Fibroblast of lung (primary cell): ENCODE results near the gene DNAH17. TPM values are rescaled to one million over a fixed set of nuclear protein-coding genes. Genes with fewer than 3 reads are reported as not detected.

Source experiments
- DNase-seq, 2 donors: peaks; one replicate each; pipeline versions ENCODE4 v3.0.0 to v3.0.0-alpha.2; 2010; ENCODE audit warnings: low read depth in 2 of 2
- H2AFZ ChIP-seq: 2 replicates; pipeline ENCODE4 v1.5.1; 2012; ENCODE audit warnings: low read length, control low read depth, inconsistent platforms
- H3K27ac ChIP-seq: 2 replicates; pipeline ENCODE4 v1.5.1; 2011; ENCODE audit warnings: low read length, control low read depth; ENCODE audit not compliant: insufficient read depth
- H3K27me3 ChIP-seq: 2 replicates; pipeline ENCODE4 v1.5.1; 2011; ENCODE audit warnings: mild to moderate bottlenecking, low read length; ENCODE audit not compliant: control insufficient read depth, insufficient read depth
- H3K36me3 ChIP-seq: 2 replicates; pipeline ENCODE4 v1.5.1; 2011; ENCODE audit warnings: low read length; ENCODE audit not compliant: control insufficient read depth, insufficient read depth
- H3K4me1 ChIP-seq: 2 replicates; pipeline ENCODE4 v1.5.1; 2011; ENCODE audit warnings: low read length; ENCODE audit not compliant: control insufficient read depth, insufficient read depth; ENCODE audit errors: extremely low read depth
- H3K4me2 ChIP-seq: 2 replicates; pipeline ENCODE4 v1.5.1; 2011; ENCODE audit warnings: low read length, control low read depth; ENCODE audit not compliant: insufficient read depth; ENCODE audit errors: extremely low read depth
- H3K4me3 ChIP-seq, 4 experiments: fragments of 200-600 bp in 1 of 4; sonication (generic) in 1 of 4; replicated peaks in 1 of 4; 2 replicates each; pipeline ENCODE4 v1.5.1; 2011 to 2016; ENCODE audit warnings: low read length in 4 of 4, low read depth in 3 of 4, mild to moderate bottlenecking in 3 of 4, control low read depth in 2 of 4, inconsistent platforms in 1 of 4, mixed read lengths in 1 of 4; ENCODE audit not compliant: insufficient read depth in 1 of 4; ENCODE audit errors: control extremely low read depth in 1 of 4
- H3K79me2 ChIP-seq: 2 replicates; pipeline ENCODE4 v1.5.1; 2012; ENCODE audit warnings: mild to moderate bottlenecking, low read length, inconsistent platforms; ENCODE audit not compliant: control insufficient read depth, insufficient read depth
- H3K9ac ChIP-seq: 2 replicates; pipeline ENCODE4 v1.5.1; 2011; ENCODE audit warnings: mild to moderate bottlenecking, low read length, control low read depth; ENCODE audit not compliant: insufficient read depth
- H3K9me3 ChIP-seq: 2 replicates; pipeline ENCODE4 v1.5.1; 2012; ENCODE audit warnings: low read depth, low read length; ENCODE audit not compliant: control insufficient read depth, insufficient read depth
- H4K20me1 ChIP-seq: 2 replicates; pipeline ENCODE4 v1.5.1; 2011; ENCODE audit warnings: low read length; ENCODE audit not compliant: control insufficient read depth, insufficient read depth; ENCODE audit errors: extremely low read depth
- EZH2 ChIP-seq: IDR thresholded peaks from 2 replicates; pipeline ENCODE4 v1.5.1; 2012; ENCODE audit warnings: low read length, control low read depth, mild to moderate bottlenecking; ENCODE audit errors: missing control alignments
- polyA plus RNA-seq, 2 donors: library from polyadenylated mRNA; depleted of rRNA in 1 of 2; stranded (reverse) in 1 of 2; unstranded in 1 of 2; fragments of >200 nt; gene quantifications; 2 replicates each; pipeline ENCODE4 v1.2.1, GENCODE V29; 2011 to 2012; ENCODE audit warnings: missing spikeins in 1 of 2
- total RNA-seq: library from RNA; depleted of rRNA; stranded (reverse); fragments of >200 nt; gene quantifications from 2 replicates; pipeline ENCODE4 v1.2.1, GENCODE V29; 2014
- TF ChIP-seq, protein P1 (sequence below), 2 donors: IDR thresholded peaks in 1 of 2; conservative IDR thresholded peaks in 1 of 2; 1 replicate in 1 of 2; 2 replicates in 1 of 2; pipeline ENCODE4 v1.5.1; 2011 to 2012; ENCODE audit warnings: low read length in 2 of 2, control low read depth in 1 of 2, inconsistent platforms in 1 of 2, low read depth in 1 of 2, mild to moderate bottlenecking in 1 of 2

The DNAH17 gene
- total and polyA plus RNA-seq, 2 donors (not counting 1 experiment from before 2014, with no cell fraction given) = not detected

DNA sequence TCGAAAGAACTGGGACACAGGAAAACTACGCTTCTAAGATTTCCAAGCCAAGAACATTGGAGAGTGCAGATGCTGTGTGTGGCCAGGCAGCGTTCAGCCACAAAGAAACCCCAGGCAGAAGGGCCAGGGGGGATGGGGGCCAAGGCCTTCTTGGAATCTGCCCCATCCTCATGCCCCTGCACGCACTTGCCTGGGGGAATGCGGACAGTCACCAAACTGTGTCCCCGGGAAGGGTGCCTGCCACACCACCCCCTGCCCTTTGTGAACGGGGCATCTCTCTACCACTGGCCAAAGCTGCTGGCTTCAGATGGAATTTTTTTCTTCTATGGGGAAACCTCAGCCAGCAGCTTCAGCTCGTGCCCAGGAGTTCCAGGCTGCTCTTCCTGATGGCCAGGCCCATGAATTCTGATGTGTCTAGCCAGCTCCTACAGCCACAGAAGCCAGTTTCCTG, 32.0 kb upstream of the DNAH17 start:
- Histone ChIP-seq H4K20me1 (no peaks in the 10 kb centered on the region), H3K27me3 (peaks cover 8% of the 10 kb centered on the region), H3K4me1 (no peaks in the 10 kb centered on the region), H3K9me3 (no peaks in the 10 kb centered on the region), H3K27ac (no peak overlapping the region), H3K36me3 (no peaks in the 10 kb centered on the region), H2AFZ (no peak overlapping the region), H3K4me2 (no peak overlapping the region), H3K79me2 (no peaks in the 10 kb centered on the region), H3K4me3 (no peak overlapping the region), H3K9ac (no peak overlapping the region)
- TF ChIP-seq, protein P1, sequence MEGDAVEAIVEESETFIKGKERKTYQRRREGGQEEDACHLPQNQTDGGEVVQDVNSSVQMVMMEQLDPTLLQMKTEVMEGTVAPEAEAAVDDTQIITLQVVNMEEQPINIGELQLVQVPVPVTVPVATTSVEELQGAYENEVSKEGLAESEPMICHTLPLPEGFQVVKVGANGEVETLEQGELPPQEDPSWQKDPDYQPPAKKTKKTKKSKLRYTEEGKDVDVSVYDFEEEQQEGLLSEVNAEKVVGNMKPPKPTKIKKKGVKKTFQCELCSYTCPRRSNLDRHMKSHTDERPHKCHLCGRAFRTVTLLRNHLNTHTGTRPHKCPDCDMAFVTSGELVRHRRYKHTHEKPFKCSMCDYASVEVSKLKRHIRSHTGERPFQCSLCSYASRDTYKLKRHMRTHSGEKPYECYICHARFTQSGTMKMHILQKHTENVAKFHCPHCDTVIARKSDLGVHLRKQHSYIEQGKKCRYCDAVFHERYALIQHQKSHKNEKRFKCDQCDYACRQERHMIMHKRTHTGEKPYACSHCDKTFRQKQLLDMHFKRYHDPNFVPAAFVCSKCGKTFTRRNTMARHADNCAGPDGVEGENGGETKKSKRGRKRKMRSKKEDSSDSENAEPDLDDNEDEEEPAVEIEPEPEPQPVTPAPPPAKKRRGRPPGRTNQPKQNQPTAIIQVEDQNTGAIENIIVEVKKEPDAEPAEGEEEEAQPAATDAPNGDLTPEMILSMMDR (conservative IDR thresholded peaks at IDR 0.05 in 1 of 2, IDR thresholded peaks at IDR 0.05 in 1 of 2; ENCODE audit: low read depth in 1 of 2, low read length in 2 of 2) = no peak
- TF ChIP-seq EZH2 = no peak
- DNase-seq = no peak

GRCh38 chr17:78608804-78609186, 31.6 kb upstream of the DNAH17 start:
- no peaks in the 10 kb centered on the region for H3K9me3 ChIP-seq
- H3K4me1 ChIP-seq = no peaks in the 10 kb centered on the region
- no peaks in the 10 kb centered on the region for H3K79me2 ChIP-seq
- H3K9ac ChIP-seq = no peak overlapping the region
- H4K20me1 ChIP-seq = no peaks in the 10 kb centered on the region
- peaks cover 8% of the 10 kb centered on the region for H3K27me3 ChIP-seq
- TF ChIP-seq, protein P1 (conservative IDR thresholded peaks at IDR 0.05 in 1 of 2, IDR thresholded peaks at IDR 0.05 in 1 of 2; ENCODE audit: low read depth in 1 of 2, low read length in 2 of 2) = no peak
- no peak for TF ChIP-seq EZH2
- DNase-seq = no peak
- no peak overlapping the region for H3K27ac ChIP-seq
- no peaks in the 10 kb centered on the region for H3K36me3 ChIP-seq
- no peak overlapping the region for H3K4me3 ChIP-seq
- no peak overlapping the region for H3K4me2 ChIP-seq
- H2AFZ ChIP-seq = no peak overlapping the region

GRCh38 chr17:78608122-78608803, 31.1 kb upstream of the DNAH17 start:
- Histone ChIP-seq H3K36me3 (no peaks in the 10 kb centered on the region), H3K4me1 (no peaks in the 10 kb centered on the region), H2AFZ (no peak overlapping the region), H3K4me2 (no peak overlapping the region), H3K79me2 (no peaks in the 10 kb centered on the region), H4K20me1 (no peaks in the 10 kb centered on the region), H3K27ac (no peak overlapping the region), H3K4me3 (no peak overlapping the region), H3K27me3 (peaks cover 8% of the 10 kb centered on the region), H3K9me3 (no peaks in the 10 kb centered on the region), H3K9ac (no peak overlapping the region)
- no peak for TF ChIP-seq EZH2
- TF ChIP-seq, protein P1 (conservative IDR thresholded peaks at IDR 0.05 in 1 of 2, IDR thresholded peaks at IDR 0.05 in 1 of 2; ENCODE audit: low read depth in 1 of 2, low read length in 2 of 2) = no peak
- DNase-seq = no peak
